Upper lobe of left lung (tissue), 4 donors: Measurements from ENCODE around the gene ABHD12.

Experiments
- EP300 ChIP-seq, 4 donors: sonication (generic); formaldehyde crosslinking; IDR thresholded peaks; one replicate each; pipeline ENCODE4 v1.5.1; 2017; ENCODE audit warnings: antibody characterized with exemption in 4 of 4, control low read depth in 2 of 4
- POLR2AphosphoS5 ChIP-seq, 2 donors: sonication (generic); formaldehyde crosslinking; IDR thresholded peaks; one replicate each; pipeline ENCODE4 v1.5.1; 2017; ENCODE audit warnings: antibody characterized with exemption in 2 of 2
- TF ChIP-seq, protein P1 (sequence below), 6 experiments: fragments of 450-650 bp in 4 of 6; fragments of 200-600 bp in 2 of 6; sonication (generic) in 2 of 6; IDR thresholded peaks; one replicate each; pipeline ENCODE4 v1.5.1; 2016 to 2019; ENCODE audit warnings: antibody characterized with exemption in 6 of 6

DNA sequence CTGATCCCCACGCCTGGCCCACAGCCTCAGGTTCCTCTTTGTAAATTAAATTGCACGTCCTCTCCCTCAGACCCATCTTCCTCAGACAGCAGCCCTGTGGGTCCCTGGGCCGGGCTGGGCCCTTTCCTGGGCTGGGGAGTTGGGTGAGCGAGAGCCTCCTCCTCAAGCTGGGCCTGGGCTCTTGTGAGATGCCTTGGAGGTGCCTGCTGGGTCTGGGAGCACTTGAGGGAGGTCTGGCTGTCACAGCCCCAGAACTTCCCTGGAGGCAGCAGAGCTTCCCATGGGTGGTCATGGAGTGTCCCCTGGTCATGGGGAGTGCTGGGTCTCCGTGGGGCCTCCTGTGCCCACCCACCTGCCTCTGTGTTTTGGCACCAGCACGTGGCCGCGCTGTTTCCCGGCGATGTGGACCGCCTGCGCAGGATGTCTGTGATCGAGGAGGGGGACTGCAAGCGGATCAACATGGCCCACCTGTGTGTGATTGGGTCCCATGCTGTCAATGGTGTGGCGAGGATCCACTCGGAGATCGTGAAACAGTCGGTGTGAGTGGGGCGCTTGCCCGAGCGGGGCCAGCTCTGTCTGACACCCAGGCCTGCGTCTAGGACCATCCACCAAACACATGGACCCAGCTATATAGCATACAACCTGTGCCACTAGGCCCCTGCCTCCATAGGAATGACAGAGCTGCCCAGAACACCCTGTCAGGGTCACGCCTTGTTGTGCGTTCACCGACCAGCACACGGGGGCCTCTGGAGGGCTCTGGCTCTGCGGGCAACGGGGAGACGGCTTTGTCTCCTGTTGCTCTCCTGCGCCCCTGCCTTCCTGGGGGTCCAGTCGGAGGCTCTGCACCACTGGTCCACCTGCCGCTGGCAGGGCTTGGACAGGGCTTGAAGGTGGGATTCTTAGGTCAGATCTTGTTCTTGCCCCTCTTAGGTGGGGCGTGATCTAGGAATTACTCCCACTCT lies 109.8 kb downstream of the ABHD12 start:
- no peak for TF ChIP-seq POLR2AphosphoS5 (IDR thresholded peaks at IDR 0.05)
- TF ChIP-seq, protein P1, sequence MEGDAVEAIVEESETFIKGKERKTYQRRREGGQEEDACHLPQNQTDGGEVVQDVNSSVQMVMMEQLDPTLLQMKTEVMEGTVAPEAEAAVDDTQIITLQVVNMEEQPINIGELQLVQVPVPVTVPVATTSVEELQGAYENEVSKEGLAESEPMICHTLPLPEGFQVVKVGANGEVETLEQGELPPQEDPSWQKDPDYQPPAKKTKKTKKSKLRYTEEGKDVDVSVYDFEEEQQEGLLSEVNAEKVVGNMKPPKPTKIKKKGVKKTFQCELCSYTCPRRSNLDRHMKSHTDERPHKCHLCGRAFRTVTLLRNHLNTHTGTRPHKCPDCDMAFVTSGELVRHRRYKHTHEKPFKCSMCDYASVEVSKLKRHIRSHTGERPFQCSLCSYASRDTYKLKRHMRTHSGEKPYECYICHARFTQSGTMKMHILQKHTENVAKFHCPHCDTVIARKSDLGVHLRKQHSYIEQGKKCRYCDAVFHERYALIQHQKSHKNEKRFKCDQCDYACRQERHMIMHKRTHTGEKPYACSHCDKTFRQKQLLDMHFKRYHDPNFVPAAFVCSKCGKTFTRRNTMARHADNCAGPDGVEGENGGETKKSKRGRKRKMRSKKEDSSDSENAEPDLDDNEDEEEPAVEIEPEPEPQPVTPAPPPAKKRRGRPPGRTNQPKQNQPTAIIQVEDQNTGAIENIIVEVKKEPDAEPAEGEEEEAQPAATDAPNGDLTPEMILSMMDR (IDR thresholded peaks at IDR 0.05), result no peak
- TF ChIP-seq EP300 (IDR thresholded peaks at IDR 0.05), result no peak
